ENCODE results near the gene ADAR. TPM values are rescaled to one million over a fixed set of nuclear protein-coding genes. Genes with fewer than 3 reads are reported as not detected.

ADAR gene
- total and polyA plus RNA-seq, 8 donors = 23.6 to 173 (median 57.7) TPM

DNA sequence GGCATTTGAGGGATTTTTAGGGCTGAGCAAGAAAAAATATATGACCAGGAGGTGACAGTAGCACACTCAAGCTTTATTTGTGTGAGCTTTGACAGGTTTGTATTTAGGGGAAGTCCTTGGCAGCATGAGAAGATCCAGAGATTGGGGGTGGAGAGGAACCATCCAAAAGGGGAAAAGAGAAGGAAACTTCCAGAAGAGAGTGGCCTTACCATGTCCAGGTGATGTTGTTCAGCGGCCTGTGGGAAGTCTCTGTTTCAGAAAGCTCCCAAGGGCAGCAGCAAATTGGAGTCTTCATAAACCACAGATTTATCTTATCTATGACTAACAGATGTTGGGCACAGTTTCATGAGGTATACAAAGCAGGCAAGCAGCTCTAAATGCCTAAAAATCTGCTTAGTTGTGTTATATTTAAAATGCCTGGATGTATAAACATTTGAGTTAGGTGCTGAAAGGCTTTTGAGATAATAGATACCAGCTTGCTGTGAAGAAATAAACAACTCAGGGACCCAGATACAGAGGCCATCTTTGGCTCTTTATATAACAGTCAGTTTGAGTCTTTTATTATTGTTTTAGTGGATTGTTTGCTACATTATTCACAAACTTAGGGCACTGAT is 21.2 kb upstream of the ADAR start:
- intact Hi-C loops (cut with DNase I; ENCODE audit: low total_unique reads) = no loop called here
- no peak for DNase-seq
- no peak overlapping the region for H3K4me3 ChIP-seq
- H3K27me3 ChIP-seq = peaks cover 0 to 5% (median 0%) of the 10 kb centered on the region in 3 donors
- TF ChIP-seq POLR2AphosphoS5 (IDR thresholded peaks at IDR 0.05) = no peak
- no peak for TF ChIP-seq EP300 (IDR thresholded peaks at IDR 0.05)
- no peak for TF ChIP-seq POLR2A (IDR thresholded peaks at IDR 0.05)
- TF ChIP-seq, protein P1, sequence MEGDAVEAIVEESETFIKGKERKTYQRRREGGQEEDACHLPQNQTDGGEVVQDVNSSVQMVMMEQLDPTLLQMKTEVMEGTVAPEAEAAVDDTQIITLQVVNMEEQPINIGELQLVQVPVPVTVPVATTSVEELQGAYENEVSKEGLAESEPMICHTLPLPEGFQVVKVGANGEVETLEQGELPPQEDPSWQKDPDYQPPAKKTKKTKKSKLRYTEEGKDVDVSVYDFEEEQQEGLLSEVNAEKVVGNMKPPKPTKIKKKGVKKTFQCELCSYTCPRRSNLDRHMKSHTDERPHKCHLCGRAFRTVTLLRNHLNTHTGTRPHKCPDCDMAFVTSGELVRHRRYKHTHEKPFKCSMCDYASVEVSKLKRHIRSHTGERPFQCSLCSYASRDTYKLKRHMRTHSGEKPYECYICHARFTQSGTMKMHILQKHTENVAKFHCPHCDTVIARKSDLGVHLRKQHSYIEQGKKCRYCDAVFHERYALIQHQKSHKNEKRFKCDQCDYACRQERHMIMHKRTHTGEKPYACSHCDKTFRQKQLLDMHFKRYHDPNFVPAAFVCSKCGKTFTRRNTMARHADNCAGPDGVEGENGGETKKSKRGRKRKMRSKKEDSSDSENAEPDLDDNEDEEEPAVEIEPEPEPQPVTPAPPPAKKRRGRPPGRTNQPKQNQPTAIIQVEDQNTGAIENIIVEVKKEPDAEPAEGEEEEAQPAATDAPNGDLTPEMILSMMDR (IDR thresholded peaks at IDR 0.05) = no peak
- H3K4me1 ChIP-seq = peaks cover 7 to 31% (median 21%) of the 10 kb centered on the region in 4 donors
- peaks cover 0 to 3% (median 0%) of the 10 kb centered on the region in 4 donors for H3K36me3 ChIP-seq
- WGBS, 5 donors = 73 to 96% (median 85%) methylated on average over 1 of the region's 1 CpG
- H3K27ac ChIP-seq = no peak overlapping the region
- H3K9me3 ChIP-seq = peaks cover 0 to 4% (median 0%) of the 10 kb centered on the region in 4 donors

GRCh38 chr1:154628121-154628405 is 20.1 kb upstream of the ADAR start:
- Histone ChIP-seq H3K27me3 (peaks cover 0 to 4% (median 0%) of the 10 kb centered on the region in 3 donors), H3K4me1 (peaks cover 7 to 38% (median 21%) of the 10 kb centered on the region in 4 donors), H3K36me3 (peaks cover 0 to 3% (median 0%) of the 10 kb centered on the region in 4 donors), H3K4me3 (peak overlapping the region; percentile 84 to 98 (median 92)), H3K27ac (peak overlapping the region; percentile 44 to 98 (median 92)), H3K9me3 (peaks cover 0 to 4% (median 0%) of the 10 kb centered on the region in 4 donors)
- no peak for DNase-seq
- WGBS, 5 donors = 2 to 13% (median 9%) methylated on average over 5 of the region's 5 CpGs
- intact Hi-C loops (cut with DNase I; ENCODE audit: low total_unique reads) = no loop called here
- TF ChIP-seq POLR2AphosphoS5 (IDR thresholded peaks at IDR 0.05) = no peak
- no peak for TF ChIP-seq EP300 (IDR thresholded peaks at IDR 0.05)
- TF ChIP-seq, protein P1 (IDR thresholded peaks at IDR 0.05) = no peak
- TF ChIP-seq POLR2A (IDR thresholded peaks at IDR 0.05) = no peak

- WGBS, 5 donors = 0 to 1% (median 1%) methylated on average over 34 to 70 of the region's 70 CpGs
- Histone ChIP-seq H3K9me3 (peaks cover 0 to 4% (median 0%) of the 10 kb centered on the region in 4 donors), H3K4me3 (peak overlapping the region; percentile 84 to 98 (median 92)), H3K4me1 (peaks cover 7 to 43% (median 24%) of the 10 kb centered on the region in 4 donors), H3K27ac (peak overlapping the region; percentile 74 to 98 (median 92)), H3K27me3 (no peaks in the 10 kb centered on the region), H3K36me3 (peaks cover 0 to 3% (median 0%) of the 10 kb centered on the region in 4 donors)
- intact Hi-C loops (cut with DNase I; ENCODE audit: low total_unique reads) = no loop called here
- DNase-seq = peak; percentile 92 to 97
- no peak for TF ChIP-seq POLR2A (IDR thresholded peaks at IDR 0.05)
- TF ChIP-seq, protein P1 (IDR thresholded peaks at IDR 0.05) = peak in 1 of 7 experiments; percentile 15
- TF ChIP-seq POLR2AphosphoS5 (IDR thresholded peaks at IDR 0.05) = peak; percentile 28 to 91 (median 58)
Observed at GRCh38 chr1:154627257-154628120, 19.5 kb upstream of the ADAR start.

DNA sequence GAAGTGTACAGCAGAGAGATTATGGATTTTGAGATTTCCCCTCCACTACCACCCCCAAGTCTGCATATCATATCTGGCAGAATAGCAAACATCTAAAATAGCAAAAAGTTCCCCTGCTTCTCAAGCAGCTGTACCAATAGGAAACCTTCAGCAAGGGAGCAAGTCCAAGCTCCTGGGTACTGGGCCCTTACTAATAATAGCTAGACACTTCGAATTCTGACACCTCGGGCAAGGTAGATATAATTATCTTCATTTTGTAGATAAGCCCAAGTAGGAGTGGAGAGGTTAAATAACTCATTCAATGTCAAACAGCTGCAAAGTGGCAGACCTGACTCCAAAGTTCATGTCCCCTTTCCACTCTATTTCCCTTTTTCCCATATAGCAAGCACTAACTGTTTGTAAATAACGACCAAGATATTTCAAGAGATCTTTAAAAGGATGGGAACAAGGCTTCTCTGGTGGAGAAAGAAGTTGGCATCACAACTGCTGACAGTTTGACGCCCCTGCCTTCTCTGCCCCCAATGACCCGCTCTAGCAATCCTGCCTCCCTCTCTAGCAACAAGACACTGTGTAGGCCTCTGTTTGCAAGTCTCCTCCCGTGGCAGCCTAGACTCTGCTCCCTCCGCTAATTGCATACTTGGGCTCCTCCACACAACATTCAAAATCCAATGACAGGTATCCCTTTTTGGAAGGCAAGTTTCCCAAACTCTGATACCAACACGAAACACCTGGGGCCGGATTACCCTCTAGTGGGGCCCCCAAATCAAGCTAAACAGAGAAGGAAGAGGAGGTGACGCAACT is 18.7 kb upstream of the ADAR start:
- H3K36me3 ChIP-seq = peaks cover 0 to 4% (median 3%) of the 10 kb centered on the region in 4 donors
- H3K27me3 ChIP-seq = no peaks in the 10 kb centered on the region
- intact Hi-C loops (cut with DNase I; ENCODE audit: low total_unique reads) = no loop called here
- H3K4me1 ChIP-seq = peaks cover 7 to 43% (median 28%) of the 10 kb centered on the region in 4 donors
- peak overlapping the region; percentile 84 to 98 (median 92) for H3K4me3 ChIP-seq
- H3K9me3 ChIP-seq = peaks cover 0 to 4% (median 0%) of the 10 kb centered on the region in 4 donors
- TF ChIP-seq EP300 (IDR thresholded peaks at IDR 0.05) (no peak), POLR2A (IDR thresholded peaks at IDR 0.05) (no peak), POLR2AphosphoS5 (IDR thresholded peaks at IDR 0.05) (no peak)
- TF ChIP-seq, protein P1 (IDR thresholded peaks at IDR 0.05) = no peak
- WGBS, 5 donors = 14 to 18% (median 15%) methylated on average over 10 of the region's 10 CpGs
- H3K27ac ChIP-seq = peak overlapping the region; percentile 74 to 98 (median 92)
- no peak for DNase-seq

All from stomach (tissue), 9 donors.